HG02678 (cell line): ENCODE results near the gene NRXN3.

Source experiments
- ATAC-seq: cut with Tn5 transposase; IDR thresholded peaks from one replicate; pipeline ENCODE4 v1.9.1; 2021; ENCODE audit warnings: mild to moderate bottlenecking, moderate library complexity; ENCODE audit not compliant: unreplicated experiment

The NRXN3 gene

DNA sequence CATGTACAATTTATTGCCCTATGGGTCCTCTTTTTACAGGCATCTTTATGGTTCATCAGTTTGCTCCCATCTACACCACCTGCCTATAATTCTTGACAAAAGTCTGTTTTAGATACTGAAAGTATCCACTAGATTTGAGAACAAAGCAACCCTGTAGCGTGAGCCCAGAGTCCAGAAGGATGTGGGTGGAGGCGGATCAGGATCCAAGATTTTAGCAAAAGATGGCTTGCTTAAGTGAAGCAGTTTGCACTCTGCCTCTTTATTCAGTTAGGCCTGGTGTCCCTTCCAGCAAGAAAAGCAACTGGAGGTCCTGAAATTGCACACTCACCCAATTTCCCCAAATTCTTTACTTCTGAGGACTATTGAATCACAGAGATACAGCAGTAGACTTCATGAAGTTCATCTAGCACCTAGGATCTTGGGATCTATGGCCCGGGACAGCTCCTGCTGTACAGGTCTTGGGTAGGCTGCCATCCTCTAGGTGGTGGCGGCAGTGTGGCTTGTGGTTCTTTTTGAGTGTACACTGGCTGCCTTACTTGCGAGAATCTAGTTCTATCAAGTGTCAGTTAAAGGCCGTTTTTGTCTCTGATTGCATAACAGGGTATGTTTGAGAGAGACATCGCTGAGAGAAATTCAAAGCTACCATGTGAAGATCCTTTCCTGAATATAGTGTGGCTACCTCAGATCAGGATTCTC, 873.2 kb downstream of the NRXN3 start:
- no peak for ATAC-seq

GRCh38 chr14:79044894-79045624, 874.9 kb downstream of the NRXN3 start:
- no peak for ATAC-seq

- no peak for ATAC-seq
Measured at GRCh38 chr14:79050787-79051727, 880.9 kb downstream of the NRXN3 start.

DNA sequence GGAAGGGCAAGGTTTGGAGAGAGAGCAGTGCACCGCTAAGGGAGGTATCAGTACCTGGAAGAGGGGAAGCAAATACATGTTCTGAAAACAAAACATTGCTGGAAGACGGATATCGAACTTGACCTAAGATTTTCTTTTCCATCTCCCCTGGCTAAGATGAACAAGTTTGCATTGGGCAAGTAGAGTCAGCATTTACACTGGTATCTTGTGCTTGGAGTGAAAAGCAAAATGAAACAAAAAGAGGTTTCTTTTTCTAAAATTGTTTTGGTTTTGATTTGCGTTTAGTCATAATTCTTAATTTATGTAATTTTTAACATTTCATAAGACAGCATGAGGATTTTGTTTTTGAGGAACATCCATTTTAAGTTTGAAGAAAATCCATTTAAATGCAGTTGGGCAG, 881.6 kb downstream of the NRXN3 start:
- ATAC-seq = no peak

- ATAC-seq = no peak
Measured at GRCh38 chr14:79056879-79057278, 886.7 kb downstream of the NRXN3 start.

GRCh38 chr14:79057333-79057732, 887.2 kb downstream of the NRXN3 start:
- no peak for ATAC-seq

GRCh38 chr14:79062226-79062625, 892.1 kb downstream of the NRXN3 start:
- no peak for ATAC-seq

GRCh38 chr14:79064214-79064613, 894.0 kb downstream of the NRXN3 start:
- ATAC-seq = no peak

DNA sequence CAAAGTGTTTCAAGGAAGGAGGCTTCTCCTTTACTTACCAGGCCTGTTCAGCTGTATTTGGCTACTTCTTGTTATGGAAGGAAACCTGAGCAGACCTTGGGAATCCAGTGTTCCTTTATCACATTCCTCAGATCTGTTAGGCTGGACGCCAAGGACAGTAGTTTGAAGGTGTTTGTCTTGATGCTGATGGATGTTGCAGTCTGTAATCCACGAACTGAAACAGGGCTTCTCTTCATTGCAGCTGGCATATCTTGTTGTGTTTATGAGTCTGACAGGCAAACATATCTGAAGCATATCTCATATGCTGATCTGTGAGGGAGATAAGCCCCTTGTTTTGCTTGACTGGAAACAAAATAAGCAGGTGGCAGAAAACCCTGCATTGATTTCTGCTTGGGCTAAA, 904.3 kb downstream of the NRXN3 start:
- ATAC-seq = no peak

DNA sequence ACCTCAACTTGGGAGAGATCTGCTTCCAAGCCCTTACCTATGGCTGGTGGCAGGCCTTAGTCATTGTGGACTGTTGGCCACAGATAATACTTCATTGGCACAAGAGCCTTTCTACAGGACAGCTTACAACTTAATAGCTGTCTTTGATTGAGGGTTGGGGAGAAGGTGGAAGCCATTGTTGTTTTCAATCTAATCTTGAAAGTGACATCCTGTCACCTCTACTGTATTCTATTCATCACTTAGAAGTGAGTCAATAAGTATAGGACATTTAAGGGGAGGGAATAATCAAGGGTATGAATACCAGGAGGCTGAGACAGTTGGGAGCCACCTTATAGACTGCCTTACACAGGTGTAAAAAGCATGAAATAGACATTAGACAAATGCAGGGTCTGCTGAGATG, 906.3 kb downstream of the NRXN3 start:
- no peak for ATAC-seq

GRCh38 chr14:79077096-79077495, 906.9 kb downstream of the NRXN3 start:
- ATAC-seq = no peak

GRCh38 chr14:79080040-79080439, 909.9 kb downstream of the NRXN3 start:
- ATAC-seq = no peak

DNA sequence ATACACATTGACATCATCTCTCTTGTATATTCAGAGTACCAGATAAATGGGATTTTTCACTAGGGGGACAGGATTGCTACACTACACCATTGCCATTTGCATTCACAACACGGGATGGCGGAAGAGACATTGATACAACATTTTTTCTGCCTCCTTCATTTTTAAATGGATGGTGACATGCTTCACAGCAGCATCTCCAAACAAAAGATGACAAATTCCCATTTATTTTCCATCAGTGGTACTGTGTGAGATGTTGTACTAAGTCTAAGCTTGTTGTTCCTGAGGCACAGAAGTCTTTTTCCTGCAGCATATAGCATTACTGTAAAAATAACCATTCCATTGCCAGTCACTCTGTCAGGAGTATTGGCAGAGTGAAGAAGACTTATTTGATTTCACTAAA, 912.7 kb downstream of the NRXN3 start:
- ATAC-seq = no peak

GRCh38 chr14:79083356-79083755, 913.2 kb downstream of the NRXN3 start:
- no peak for ATAC-seq

- ATAC-seq = no peak
Measured at GRCh38 chr14:79084861-79085260, 914.7 kb downstream of the NRXN3 start.

- no peak for ATAC-seq
Measured at GRCh38 chr14:79089576-79089975, 919.4 kb downstream of the NRXN3 start.

GRCh38 chr14:79090641-79091180, 920.5 kb downstream of the NRXN3 start:
- no peak for ATAC-seq

- no peak for ATAC-seq
Measured at GRCh38 chr14:79091381-79091963, 921.3 kb downstream of the NRXN3 start.

- ATAC-seq = no peak
Measured at GRCh38 chr14:79093531-79093930, 923.4 kb downstream of the NRXN3 start.

DNA sequence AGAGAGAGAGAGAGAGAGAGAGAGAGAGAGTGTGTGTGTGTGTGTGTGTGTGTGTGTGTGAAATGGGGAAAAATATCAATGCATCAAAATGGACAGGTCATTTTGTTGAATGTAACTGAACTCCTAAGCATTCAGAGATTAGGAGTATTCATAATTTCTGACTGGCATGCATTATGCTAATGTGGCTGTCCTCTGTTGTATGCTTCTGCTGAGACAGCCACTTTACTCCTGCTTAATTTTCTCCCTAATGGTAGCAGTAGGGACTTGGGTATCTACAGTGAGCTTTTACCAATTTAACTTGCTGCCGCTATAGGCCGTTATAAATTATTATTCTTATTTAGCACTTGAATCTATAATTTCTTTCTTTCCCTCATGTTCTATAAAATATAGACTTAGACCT, 924.8 kb downstream of the NRXN3 start:
- ATAC-seq = no peak

DNA sequence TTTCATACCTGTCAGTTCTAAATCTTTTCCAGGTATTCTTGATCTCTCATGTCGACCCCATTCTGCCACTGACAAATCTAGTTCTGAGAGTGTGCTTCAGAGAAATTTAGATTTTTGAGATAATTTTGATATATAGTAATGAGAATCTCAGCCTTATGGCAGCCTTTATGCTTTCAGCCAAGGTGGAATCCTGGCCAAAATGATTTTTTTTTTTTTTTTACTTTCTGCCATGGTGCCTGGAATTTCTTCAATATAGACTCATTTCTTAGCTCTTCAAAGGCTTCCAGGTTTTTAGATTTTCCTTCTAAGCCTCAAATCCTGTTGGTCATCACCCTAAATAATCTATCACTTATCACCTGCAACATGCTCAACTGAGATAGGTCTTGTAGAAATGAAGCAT, 926.6 kb downstream of the NRXN3 start:
- no peak for ATAC-seq
